Fibroblast of lung (primary cell): ENCODE results near the gene CYP19A1.

Source experiments
- CTCF ChIP-seq, 2 donors: IDR thresholded peaks in 1 of 2; conservative IDR thresholded peaks in 1 of 2; 1 replicate in 1 of 2; 2 replicates in 1 of 2; pipeline ENCODE4 v1.5.1; 2011 to 2012; ENCODE audit warnings: low read length in 2 of 2, control low read depth in 1 of 2, inconsistent platforms in 1 of 2, low read depth in 1 of 2, mild to moderate bottlenecking in 1 of 2
- EZH2 ChIP-seq: IDR thresholded peaks from 2 replicates; pipeline ENCODE4 v1.5.1; 2012; ENCODE audit warnings: low read length, control low read depth, mild to moderate bottlenecking; ENCODE audit errors: missing control alignments

GRCh38 chr15:51346136-51346535 is 7.7 kb upstream of the CYP19A1 start:
- TF ChIP-seq CTCF (conservative IDR thresholded peaks at IDR 0.05 in 1 of 2, IDR thresholded peaks at IDR 0.05 in 1 of 2; ENCODE audit: low read depth in 1 of 2, low read length in 2 of 2) (no peak), EZH2 (no peak)
